Measurements from ENCODE around the gene FAM210A.

Gene FAM210A

DNA sequence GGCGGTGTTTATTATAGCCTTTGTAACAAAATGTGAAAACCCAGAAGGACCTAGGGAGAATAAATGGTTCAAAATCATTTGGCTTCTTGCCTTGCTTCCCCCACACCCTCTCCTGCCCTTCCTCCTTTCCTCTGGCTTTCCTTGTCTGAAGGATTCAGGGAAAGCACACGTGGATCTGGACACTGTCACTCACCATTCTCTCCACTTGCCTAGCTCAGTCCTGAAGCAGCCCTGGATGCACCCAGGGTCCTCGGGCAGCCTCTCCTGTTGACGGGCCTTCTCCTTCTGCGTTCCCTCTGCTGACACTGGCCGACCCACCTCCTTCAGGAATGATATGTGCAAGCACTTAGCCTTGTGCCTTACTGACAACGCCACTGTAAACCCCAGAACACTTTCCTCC lies 68.4 kb downstream of the FAM210A start:
- TF ChIP-seq, protein P1, sequence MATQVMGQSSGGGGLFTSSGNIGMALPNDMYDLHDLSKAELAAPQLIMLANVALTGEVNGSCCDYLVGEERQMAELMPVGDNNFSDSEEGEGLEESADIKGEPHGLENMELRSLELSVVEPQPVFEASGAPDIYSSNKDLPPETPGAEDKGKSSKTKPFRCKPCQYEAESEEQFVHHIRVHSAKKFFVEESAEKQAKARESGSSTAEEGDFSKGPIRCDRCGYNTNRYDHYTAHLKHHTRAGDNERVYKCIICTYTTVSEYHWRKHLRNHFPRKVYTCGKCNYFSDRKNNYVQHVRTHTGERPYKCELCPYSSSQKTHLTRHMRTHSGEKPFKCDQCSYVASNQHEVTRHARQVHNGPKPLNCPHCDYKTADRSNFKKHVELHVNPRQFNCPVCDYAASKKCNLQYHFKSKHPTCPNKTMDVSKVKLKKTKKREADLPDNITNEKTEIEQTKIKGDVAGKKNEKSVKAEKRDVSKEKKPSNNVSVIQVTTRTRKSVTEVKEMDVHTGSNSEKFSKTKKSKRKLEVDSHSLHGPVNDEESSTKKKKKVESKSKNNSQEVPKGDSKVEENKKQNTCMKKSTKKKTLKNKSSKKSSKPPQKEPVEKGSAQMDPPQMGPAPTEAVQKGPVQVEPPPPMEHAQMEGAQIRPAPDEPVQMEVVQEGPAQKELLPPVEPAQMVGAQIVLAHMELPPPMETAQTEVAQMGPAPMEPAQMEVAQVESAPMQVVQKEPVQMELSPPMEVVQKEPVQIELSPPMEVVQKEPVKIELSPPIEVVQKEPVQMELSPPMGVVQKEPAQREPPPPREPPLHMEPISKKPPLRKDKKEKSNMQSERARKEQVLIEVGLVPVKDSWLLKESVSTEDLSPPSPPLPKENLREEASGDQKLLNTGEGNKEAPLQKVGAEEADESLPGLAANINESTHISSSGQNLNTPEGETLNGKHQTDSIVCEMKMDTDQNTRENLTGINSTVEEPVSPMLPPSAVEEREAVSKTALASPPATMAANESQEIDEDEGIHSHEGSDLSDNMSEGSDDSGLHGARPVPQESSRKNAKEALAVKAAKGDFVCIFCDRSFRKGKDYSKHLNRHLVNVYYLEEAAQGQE (IDR thresholded peaks at IDR 0.05; ENCODE audit: insufficient replicate concordance, low read depth) = no peak
- TF ChIP-seq, protein P2, sequence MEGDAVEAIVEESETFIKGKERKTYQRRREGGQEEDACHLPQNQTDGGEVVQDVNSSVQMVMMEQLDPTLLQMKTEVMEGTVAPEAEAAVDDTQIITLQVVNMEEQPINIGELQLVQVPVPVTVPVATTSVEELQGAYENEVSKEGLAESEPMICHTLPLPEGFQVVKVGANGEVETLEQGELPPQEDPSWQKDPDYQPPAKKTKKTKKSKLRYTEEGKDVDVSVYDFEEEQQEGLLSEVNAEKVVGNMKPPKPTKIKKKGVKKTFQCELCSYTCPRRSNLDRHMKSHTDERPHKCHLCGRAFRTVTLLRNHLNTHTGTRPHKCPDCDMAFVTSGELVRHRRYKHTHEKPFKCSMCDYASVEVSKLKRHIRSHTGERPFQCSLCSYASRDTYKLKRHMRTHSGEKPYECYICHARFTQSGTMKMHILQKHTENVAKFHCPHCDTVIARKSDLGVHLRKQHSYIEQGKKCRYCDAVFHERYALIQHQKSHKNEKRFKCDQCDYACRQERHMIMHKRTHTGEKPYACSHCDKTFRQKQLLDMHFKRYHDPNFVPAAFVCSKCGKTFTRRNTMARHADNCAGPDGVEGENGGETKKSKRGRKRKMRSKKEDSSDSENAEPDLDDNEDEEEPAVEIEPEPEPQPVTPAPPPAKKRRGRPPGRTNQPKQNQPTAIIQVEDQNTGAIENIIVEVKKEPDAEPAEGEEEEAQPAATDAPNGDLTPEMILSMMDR (IDR thresholded peaks at IDR 0.05; ENCODE audit: insufficient read depth, low read length) = no peak
- no peak for TF ChIP-seq POLR2AphosphoS5 (IDR thresholded peaks at IDR 0.05; ENCODE audit: low read depth)
- no peak for TF ChIP-seq GABPA (IDR thresholded peaks at IDR 0.05; ENCODE audit: low read depth)
- no peak for TF ChIP-seq SPI1 (IDR thresholded peaks at IDR 0.05; ENCODE audit: borderline replicate concordance, low read depth)
- no peak for DNase-seq (ENCODE audit: low read depth in 1 of 2, low spot score in 1 of 2)
- Histone ChIP-seq H3K27me3 (ENCODE audit: insufficient read depth, poor library complexity, severe bottlenecking) (no peaks in the 10 kb centered on the region), H3K4me3 (replicated peaks; ENCODE audit: insufficient read depth, low read length) (no peak overlapping the region), H3K27ac (replicated peaks) (no peak overlapping the region)

DNA sequence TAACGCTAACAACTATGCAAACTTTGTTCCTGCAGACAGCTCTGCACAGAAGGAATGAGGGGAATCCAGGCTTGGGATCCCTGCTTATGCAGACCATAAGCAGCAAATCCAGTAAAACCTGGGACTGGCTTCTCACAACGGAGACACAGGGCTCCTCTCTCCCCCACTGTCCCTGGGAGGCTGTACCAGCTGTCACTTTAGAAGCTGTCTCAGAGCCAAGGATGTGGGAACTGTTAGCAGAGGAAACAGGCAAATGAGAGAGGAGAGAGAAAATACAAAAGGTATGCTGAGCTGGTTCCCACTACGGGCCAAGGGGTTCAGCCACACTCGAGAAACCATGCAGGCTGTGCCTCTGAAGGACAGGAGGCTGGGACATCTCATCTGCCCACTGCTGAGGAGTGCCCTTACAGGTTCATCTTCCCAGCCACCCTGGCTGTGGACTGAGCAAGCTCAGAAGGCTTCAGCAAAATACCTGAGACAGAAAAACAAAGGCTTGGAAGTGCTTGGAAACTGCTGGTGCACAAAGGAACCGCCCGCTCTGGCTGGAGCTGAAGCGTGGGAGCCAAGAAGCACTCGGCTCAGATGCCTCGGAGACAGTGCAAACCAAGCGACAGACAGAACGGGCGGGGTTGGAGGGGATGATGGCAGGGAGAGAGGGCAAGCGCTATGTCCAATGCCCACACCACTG lies 72.5 kb downstream of the FAM210A start:
- TF ChIP-seq, protein P2 (IDR thresholded peaks at IDR 0.05; ENCODE audit: insufficient read depth, low read length) = no peak
- no peak for TF ChIP-seq POLR2AphosphoS5 (IDR thresholded peaks at IDR 0.05; ENCODE audit: low read depth)
- TF ChIP-seq, protein P1 (IDR thresholded peaks at IDR 0.05; ENCODE audit: insufficient replicate concordance, low read depth) = no peak
- TF ChIP-seq SPI1 (IDR thresholded peaks at IDR 0.05; ENCODE audit: borderline replicate concordance, low read depth) = no peak
- TF ChIP-seq GABPA (IDR thresholded peaks at IDR 0.05; ENCODE audit: low read depth) = no peak

DNA sequence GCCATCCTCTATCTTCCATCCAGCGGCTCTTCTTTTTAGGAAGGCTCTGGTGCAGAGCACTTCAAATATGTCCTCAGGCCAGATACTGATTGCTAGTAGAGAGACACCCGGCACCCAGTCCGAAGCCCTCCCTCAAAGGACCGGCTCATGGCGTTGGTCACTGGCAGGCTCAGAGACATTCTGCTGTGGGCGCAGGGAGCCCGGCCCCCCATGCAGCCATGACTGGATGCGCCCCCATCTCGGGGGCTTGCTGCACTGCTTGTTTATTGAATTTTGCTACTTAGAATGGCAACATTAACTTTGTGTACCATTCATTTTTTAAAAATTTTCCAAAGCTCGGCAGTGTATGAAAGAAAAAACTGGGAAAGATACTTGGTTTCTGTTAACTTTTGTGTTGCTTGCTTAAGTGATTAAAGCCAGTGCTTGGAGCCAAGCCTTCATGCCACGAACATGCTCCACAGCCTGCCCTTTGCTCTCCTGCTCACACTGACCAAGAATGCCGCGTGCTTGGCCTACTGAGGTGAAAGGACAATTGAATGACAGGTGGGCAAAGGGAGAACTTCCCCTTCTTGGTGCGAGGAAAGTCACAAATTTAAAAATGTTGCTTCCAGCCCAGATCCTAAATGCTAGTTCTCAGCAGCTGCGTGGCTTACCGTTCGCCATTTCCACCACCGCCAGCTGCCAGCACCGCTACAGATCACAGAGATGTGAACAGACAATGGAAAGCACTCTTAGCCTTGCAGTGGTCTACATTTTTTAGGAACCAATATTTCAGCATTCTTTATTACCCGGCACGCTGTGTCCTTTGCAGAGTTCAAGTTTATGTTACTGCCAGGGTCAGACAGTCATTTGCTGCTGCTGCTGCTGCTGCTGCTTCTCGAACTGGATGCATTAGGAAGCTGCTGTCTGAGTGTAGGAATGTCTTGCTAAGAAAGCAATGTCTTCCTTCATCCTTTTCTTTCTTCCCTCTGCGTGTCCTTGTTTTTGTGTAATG lies 76.7 kb downstream of the FAM210A start:
- no peak overlapping the region for H3K27ac ChIP-seq (replicated peaks)
- DNase-seq (ENCODE audit: low read depth in 1 of 2, low spot score in 1 of 2) = no peak
- H3K4me3 ChIP-seq (replicated peaks; ENCODE audit: insufficient read depth, low read length) = no peak overlapping the region
- H3K27me3 ChIP-seq (ENCODE audit: insufficient read depth, poor library complexity, severe bottlenecking) = no peaks in the 10 kb centered on the region
- TF ChIP-seq, protein P2 (IDR thresholded peaks at IDR 0.05; ENCODE audit: insufficient read depth, low read length) = no peak
- TF ChIP-seq, protein P1 (IDR thresholded peaks at IDR 0.05; ENCODE audit: insufficient replicate concordance, low read depth) = no peak
- TF ChIP-seq GABPA (IDR thresholded peaks at IDR 0.05; ENCODE audit: low read depth) (no peak), POLR2AphosphoS5 (IDR thresholded peaks at IDR 0.05; ENCODE audit: low read depth) (no peak), SPI1 (IDR thresholded peaks at IDR 0.05; ENCODE audit: borderline replicate concordance, low read depth) (no peak)

More for the DNA sequence above, 72.5 kb downstream of the FAM210A start:
- DNase-seq (ENCODE audit: low read depth in 1 of 2, low spot score in 1 of 2) = no peak
- H3K27ac ChIP-seq (replicated peaks) = no peak overlapping the region
- no peak overlapping the region for H3K4me3 ChIP-seq (replicated peaks; ENCODE audit: insufficient read depth, low read length)
- H3K27me3 ChIP-seq (ENCODE audit: insufficient read depth, poor library complexity, severe bottlenecking) = no peaks in the 10 kb centered on the region

All from HL-60 (cell line).